Kasumi-1 (cell line): ENCODE results near the gene ZNF444.

Source experiments
- DNase-seq, 2 experiments: peaks; one replicate each; lab custom pipeline; 2025; lab: John Stamatoyannopoulos, UW

The ZNF444 gene

GRCh38 chr19:56107626-56108351 lies 33.3 kb upstream of the ZNF444 start:
- DNase-seq = no peak

- DNase-seq = no peak
Observed at GRCh38 chr19:56108447-56109195, 32.5 kb upstream of the ZNF444 start.

- no peak for DNase-seq
Observed at GRCh38 chr19:56109226-56109625, 31.9 kb upstream of the ZNF444 start.

GRCh38 chr19:56110515-56111448 lies 30.3 kb upstream of the ZNF444 start:
- DNase-seq = no peak

GRCh38 chr19:56111601-56112312 lies 29.3 kb upstream of the ZNF444 start:
- no peak for DNase-seq

GRCh38 chr19:56112313-56112709 lies 28.8 kb upstream of the ZNF444 start:
- no peak for DNase-seq

DNA sequence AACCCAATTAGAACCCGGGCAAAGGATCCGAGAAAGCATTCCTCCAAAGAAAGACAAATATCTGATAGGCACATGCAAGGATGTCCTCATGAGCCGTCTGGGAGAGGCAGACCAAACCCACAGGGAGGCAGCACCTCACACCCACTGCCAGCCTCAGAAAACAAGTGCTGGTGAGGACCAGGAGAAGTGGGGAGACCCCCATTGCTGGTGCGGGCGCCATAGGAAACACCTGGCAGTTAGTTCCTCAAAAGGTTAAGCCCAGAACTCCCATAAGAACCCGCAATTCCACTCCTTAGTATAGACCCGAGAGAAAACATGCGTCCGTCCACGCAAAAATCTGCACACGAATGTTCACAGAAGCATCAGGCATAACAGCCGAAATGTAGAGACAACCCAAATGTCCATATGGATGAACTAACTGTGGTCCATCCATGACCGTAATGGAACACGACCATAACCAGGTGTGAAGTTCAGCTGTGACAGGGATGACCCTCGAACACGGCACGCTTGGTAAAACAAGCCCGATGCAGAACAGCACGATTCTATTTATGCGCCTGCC lies 27.9 kb upstream of the ZNF444 start:
- DNase-seq = no peak

DNA sequence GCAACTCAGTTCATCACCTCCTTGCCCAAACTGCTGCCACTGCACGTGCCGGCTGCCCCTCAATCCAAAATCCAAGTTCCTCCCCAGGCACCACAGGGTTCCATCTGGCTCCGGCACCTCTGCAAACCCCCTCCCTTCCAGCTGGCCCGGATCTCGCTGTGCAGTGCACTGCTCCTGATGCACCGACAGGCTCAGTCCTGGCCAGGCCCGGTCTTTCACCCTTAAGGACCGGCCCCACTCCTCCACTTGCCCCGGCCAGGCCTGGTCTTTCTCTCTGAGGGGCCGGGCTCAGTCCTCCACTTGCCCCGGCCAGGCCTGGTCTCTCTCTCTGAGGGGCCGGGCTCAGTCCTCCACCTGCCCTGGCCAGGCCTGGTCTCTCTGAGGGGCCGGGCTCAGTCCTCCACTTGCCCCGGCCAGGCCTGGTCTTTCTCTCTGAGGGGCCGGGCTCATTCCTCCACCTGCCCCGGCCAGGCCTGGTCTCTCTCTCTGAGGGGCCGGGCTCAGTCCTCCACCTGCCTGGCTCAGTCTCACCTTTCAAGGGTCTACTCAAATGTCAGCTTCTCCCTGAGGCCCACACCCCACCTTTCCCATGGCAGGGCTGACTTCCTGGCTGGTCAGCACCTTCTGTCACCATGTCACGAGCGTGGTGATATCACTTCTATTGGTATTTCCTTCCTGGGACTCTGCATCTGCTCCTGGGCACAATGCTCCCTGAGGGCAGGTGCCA lies 26.9 kb upstream of the ZNF444 start:
- no peak for DNase-seq

- DNase-seq = no peak
Observed at GRCh38 chr19:56114778-56115110, 26.3 kb upstream of the ZNF444 start.

DNA sequence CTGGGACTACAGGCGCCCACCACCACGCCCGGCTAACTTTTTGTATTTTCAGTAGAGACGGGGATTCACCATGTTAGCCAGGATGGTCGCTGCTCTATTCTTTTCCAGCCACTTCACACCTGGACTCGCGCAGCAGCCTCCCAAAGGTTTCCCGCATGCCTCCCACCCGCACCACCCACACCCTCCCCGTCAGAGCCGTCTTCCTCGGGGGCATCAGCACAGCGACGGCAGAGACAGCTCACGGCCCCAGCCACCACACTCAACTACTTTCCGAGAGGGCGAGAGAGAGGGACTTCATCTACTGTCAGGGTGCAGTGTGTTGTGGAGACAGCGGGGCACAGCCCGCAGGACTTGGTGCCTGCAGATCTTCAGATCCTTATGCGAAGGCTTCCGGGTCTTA lies 25.6 kb upstream of the ZNF444 start:
- DNase-seq = no peak

GRCh38 chr19:56116606-56117005 lies 24.5 kb upstream of the ZNF444 start:
- no peak for DNase-seq

DNA sequence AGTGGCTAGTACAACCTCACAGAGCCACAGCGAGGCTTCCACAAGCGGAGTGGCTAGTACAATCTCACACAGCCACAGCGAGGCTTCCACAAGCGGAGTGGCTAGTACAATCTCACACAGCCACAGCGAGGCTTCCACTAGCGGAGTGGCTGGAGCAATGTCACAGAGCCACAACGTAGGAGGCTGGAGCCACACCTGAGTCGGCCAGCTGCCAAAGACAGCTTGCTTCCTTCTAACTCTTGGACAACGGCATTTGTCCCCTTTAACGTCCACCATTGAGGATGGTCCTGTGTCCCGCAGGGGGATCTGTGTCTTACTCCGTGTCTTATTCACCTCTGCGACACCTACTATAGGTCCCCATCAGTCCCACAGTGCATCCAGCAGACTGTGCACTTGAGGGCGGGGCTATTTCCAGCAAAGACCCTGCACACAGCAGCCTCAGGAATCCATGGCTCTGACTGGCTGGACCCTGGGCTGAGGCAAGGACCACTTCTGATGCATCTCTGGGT lies 23.7 kb upstream of the ZNF444 start:
- no peak for DNase-seq

- no peak for DNase-seq
Observed at GRCh38 chr19:56117889-56118288, 23.2 kb upstream of the ZNF444 start.

DNA sequence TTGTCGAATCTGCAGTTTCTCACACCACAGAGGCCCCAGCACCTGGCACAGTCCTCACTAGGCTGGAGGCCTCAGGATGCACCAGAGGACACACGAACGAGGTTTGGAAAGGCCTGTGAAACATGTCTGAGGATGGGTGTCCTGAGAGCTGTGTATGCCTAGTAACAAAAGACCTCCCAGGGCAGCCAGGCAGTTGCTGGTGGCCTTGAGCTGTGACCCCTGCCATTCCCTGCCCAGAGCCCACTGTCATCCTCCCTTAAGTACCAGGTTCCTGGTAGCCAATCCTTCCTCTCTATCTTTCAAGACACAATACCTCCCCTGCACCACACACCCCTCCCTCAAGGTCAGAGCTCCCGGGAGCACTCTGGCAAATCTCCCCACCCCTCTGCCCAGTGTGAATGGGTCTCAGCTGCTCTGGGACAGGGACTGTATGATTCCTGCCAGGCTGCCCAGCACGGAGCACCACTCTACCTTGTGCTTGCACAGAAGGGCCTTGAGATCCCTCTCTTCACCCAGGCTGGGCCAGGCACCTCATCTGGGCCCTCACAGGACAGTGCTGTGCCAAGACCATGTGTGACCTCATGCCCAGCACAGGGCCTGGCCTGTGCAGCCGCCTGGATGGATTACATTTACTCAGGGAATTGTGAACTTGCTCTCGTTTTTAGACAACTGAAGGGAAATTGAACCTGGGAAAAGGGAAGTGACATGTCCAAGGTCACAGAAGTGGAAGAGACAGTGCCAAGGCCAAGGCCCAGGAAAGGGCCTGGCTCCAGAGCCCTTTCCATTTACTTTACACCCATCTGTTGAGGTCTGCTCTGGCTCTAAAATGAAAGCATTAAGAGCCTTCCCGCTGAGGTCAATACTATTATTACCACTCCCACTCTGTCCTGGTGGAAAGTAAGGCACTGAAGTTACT lies 22.2 kb upstream of the ZNF444 start:
- DNase-seq = no peak

GRCh38 chr19:56119582-56119978 lies 21.5 kb upstream of the ZNF444 start:
- DNase-seq = no peak

DNA sequence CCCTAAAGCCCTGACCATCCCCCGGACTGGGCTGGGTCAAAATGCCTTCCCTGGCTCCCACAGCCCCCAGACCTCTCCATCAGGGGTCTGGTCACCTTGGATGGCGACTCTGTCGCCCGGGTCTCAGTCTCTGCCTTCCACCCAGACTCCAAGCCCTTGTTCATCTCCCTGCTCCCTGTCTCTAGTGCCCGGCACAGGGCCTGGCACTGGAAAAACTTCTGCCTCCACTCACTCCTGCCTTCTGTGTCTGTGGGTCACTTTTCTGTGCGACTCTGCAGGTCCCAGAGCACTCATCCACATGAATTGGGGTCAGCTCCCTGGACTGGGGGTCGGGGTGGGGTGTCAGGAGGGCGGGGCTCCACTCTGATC lies 21.1 kb upstream of the ZNF444 start:
- no peak for DNase-seq

GRCh38 chr19:56120371-56121179 lies 20.5 kb upstream of the ZNF444 start:
- DNase-seq = peak; percentile 67 to 85

GRCh38 chr19:56121180-56122167 lies 19.6 kb upstream of the ZNF444 start, which contains the start of gene ZNF787:
ZNF787 (minus strand) TSS chr19:56121295; CDS start chr19:56103217, 18,078 bp downstream.
- DNase-seq = peak; percentile 83 to 92
